Dendritic cell treated with granulocyte-macrophage colony-stimulating factor and Interleukin-4, amounts not matched to agents 40 ng/mL and 50 ng/mL, for 4 days (primary cell): ENCODE results near the gene GRM7.

Experiments
- H3K27ac Mint-ChIP-seq: one replicate; pipeline ENCODE4 v1.8.0; 2022; ENCODE audit warnings: mild to moderate bottlenecking, mixed read lengths
- H3K27me3 Mint-ChIP-seq: one replicate; pipeline ENCODE4 v1.8.0; 2022; ENCODE audit warnings: mild to moderate bottlenecking, mixed read lengths
- H3K36me3 Mint-ChIP-seq: one replicate; pipeline ENCODE4 v1.8.0; 2022; ENCODE audit warnings: low read depth, mixed read lengths
- H3K4me1 Mint-ChIP-seq: one replicate; pipeline ENCODE4 v1.8.0; 2022; ENCODE audit warnings: low read depth, mixed read lengths
- H3K4me3 Mint-ChIP-seq: one replicate; pipeline ENCODE4 v1.8.0; 2022; ENCODE audit warnings: mild to moderate bottlenecking, moderate library complexity, mixed read lengths
- H3K9me3 Mint-ChIP-seq: one replicate; pipeline ENCODE4 v1.8.0; 2022; ENCODE audit warnings: mixed read lengths
- intact Hi-C: fragments of 100-400 bp; cut with micrococcal nuclease; formaldehyde crosslinking; loops from one replicate; pipeline ENCODE4 v1.15.0; 2022

GRM7 gene

GRCh38 chr3:6860954-6861624 lies at the start of gene GRM7:
Gene GRM7, plus strand, starts transcription at chr3:6861115.
- no peak within 1 kb of the TSS for H3K27ac Mint-ChIP-seq
- intact Hi-C loops: no loop called here
- peaks cover under 1% of the 10 kb centered on the region for H3K9me3 Mint-ChIP-seq
- no peak within 1 kb of the TSS for H3K4me3 Mint-ChIP-seq
- no peaks in the 10 kb centered on the region for H3K4me1 Mint-ChIP-seq
- no peaks in the 10 kb centered on the region for H3K36me3 Mint-ChIP-seq
- H3K27me3 Mint-ChIP-seq: peaks cover 41% of the 10 kb centered on the region

- intact Hi-C loops: no loop called here
- H3K36me3 Mint-ChIP-seq: no peaks in the 10 kb centered on the region
- H3K4me3 Mint-ChIP-seq: no peak overlapping the region
- H3K9me3 Mint-ChIP-seq: peaks cover 9% of the 10 kb centered on the region
- no peaks in the 10 kb centered on the region for H3K27me3 Mint-ChIP-seq
- no peaks in the 10 kb centered on the region for H3K4me1 Mint-ChIP-seq
- no peak overlapping the region for H3K27ac Mint-ChIP-seq
Measured at GRCh38 chr3:6821411-6821810, 39.5 kb upstream of the GRM7 start.

DNA sequence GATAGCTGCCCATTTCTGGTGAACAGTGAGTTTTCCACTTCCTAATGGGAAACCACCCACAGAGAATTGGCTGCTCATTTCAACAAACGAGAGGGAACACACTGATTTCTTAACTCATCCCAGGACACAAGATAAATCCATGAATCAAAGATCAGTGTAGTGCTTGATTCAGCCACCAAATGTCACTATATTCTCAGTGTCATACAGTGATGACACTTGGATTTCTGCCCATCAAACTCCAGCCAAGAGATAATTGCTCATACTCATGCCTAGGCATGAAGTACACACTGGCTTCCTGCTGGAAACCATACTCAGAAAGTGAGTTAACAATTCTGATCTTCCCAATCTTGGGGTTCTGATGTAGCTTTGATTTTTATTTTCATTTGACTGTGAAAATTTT lies 35.4 kb upstream of the GRM7 start:
- intact Hi-C loops: no loop called here
- H3K27ac Mint-ChIP-seq: no peak overlapping the region
- peaks cover 6% of the 10 kb centered on the region for H3K9me3 Mint-ChIP-seq
- H3K27me3 Mint-ChIP-seq: no peaks in the 10 kb centered on the region
- H3K36me3 Mint-ChIP-seq: no peaks in the 10 kb centered on the region
- H3K4me3 Mint-ChIP-seq: no peak overlapping the region
- H3K4me1 Mint-ChIP-seq: no peaks in the 10 kb centered on the region

DNA sequence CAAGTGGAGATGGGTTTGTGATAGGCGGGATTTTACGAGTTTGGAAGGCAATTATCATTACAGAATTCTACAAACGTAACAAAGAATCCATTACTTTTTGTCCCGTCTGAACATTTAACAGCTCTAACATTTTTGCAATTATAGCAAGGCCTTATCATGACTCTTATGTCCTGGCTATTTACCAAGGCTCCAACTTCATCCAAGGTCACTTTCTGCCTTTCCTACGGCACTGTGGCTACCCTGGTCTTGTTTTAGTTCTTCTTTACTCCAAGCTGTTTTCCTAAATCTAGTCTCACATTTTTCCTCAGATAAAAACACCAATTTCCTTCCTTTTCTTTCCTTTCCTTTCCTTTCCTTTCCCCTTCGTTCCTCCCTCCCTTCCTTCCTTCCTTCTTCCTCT lies 33.5 kb upstream of the GRM7 start:
- no peaks in the 10 kb centered on the region for H3K36me3 Mint-ChIP-seq
- no peaks in the 10 kb centered on the region for H3K4me1 Mint-ChIP-seq
- H3K27me3 Mint-ChIP-seq: no peaks in the 10 kb centered on the region
- H3K4me3 Mint-ChIP-seq: no peak overlapping the region
- no peak overlapping the region for H3K27ac Mint-ChIP-seq
- intact Hi-C loops: no loop called here
- peaks cover 19% of the 10 kb centered on the region for H3K9me3 Mint-ChIP-seq

DNA sequence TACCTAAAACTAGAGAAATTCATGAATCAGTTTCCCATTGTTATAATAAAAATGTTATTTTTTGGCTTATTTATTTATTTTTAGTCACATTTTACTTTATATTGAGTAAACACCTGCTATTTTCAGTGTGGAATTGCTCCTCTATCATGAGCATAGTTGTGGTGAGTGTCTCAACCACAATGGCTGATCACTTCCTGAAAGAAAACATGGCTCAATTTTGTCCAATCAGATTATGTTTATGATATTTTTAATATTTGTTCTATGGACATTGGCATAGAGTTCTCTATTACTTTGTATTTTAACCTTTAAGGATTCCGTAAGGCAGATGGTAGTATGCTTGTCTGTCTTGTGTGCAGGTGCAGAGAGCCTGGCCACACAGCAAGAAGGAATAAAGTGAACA lies 16.2 kb upstream of the GRM7 start:
- Mint-ChIP-seq H3K4me1 (no peaks in the 10 kb centered on the region), H3K36me3 (no peaks in the 10 kb centered on the region), H3K27me3 (no peaks in the 10 kb centered on the region), H3K27ac (no peak overlapping the region), H3K9me3 (peaks cover 31% of the 10 kb centered on the region), H3K4me3 (no peak overlapping the region)
- intact Hi-C loops: no loop called here

DNA sequence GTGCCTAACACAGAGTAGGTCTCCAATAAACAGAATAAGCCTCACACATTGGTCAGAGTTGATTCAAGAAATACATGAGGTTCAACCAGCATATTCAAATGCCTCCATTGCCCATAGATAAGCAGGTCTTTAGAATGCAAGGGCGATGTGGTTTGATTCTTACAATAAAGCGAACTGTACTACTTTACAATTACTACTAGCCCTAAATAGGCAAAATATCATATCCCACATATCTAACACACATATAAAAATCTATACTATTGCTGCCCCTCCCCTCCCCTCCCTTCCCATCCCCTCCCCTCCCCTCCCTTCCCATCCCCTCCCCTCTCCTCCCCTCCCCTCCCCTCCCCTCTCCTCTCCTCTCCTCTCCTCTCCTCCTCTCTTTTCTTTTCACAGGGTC lies 6.7 kb upstream of the GRM7 start:
- Mint-ChIP-seq H3K36me3 (no peaks in the 10 kb centered on the region), H3K9me3 (peaks cover 22% of the 10 kb centered on the region), H3K27ac (no peak overlapping the region), H3K4me3 (no peak overlapping the region), H3K27me3 (no peaks in the 10 kb centered on the region), H3K4me1 (no peaks in the 10 kb centered on the region)
- intact Hi-C loops: no loop called here

DNA sequence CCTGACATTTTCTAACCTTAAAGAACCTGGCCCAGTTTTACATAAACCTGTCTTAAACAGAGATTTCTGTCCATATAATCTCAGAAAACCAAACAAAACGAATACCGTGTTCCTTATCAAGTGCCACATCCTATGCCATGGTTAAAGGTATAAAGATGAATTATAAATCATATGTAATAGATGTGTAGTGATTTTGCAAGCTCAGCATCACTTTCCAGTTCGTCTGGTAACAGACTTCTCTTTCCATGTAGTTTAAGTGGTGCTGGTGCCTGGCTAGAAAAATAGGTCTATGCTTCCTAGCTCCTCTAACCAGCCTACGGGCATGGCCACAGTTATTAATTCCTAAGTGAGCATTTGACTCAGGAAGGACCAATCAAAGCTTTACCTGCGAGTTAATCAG lies 3.4 kb upstream of the GRM7 start:
- peaks cover 11% of the 10 kb centered on the region for H3K9me3 Mint-ChIP-seq
- H3K27me3 Mint-ChIP-seq: peaks cover 26% of the 10 kb centered on the region
- no peak overlapping the region for H3K27ac Mint-ChIP-seq
- H3K4me3 Mint-ChIP-seq: no peak overlapping the region
- no peaks in the 10 kb centered on the region for H3K4me1 Mint-ChIP-seq
- H3K36me3 Mint-ChIP-seq: no peaks in the 10 kb centered on the region
- intact Hi-C loops: no loop called here

- peaks cover 41% of the 10 kb centered on the region for H3K27me3 Mint-ChIP-seq
Measured at GRCh38 chr3:6860149-6860953, 564 bp upstream of the GRM7 start.

GRCh38 chr3:6861625-6862000 lies 698 bp downstream of the GRM7 start:
- intact Hi-C loops: no loop called here
- peaks cover 41% of the 10 kb centered on the region for H3K27me3 Mint-ChIP-seq
- H3K4me3 Mint-ChIP-seq: no peak overlapping the region
- H3K27ac Mint-ChIP-seq: no peak overlapping the region
- H3K9me3 Mint-ChIP-seq: no peaks in the 10 kb centered on the region
- no peaks in the 10 kb centered on the region for H3K4me1 Mint-ChIP-seq
- H3K36me3 Mint-ChIP-seq: no peaks in the 10 kb centered on the region

More at GRCh38 chr3:6860149-6860953, 564 bp upstream of the GRM7 start:
- Mint-ChIP-seq H3K27ac (no peak overlapping the region), H3K4me1 (no peaks in the 10 kb centered on the region), H3K4me3 (no peak overlapping the region), H3K9me3 (peaks cover 8% of the 10 kb centered on the region), H3K36me3 (no peaks in the 10 kb centered on the region)
- intact Hi-C loops: no loop called here

DNA sequence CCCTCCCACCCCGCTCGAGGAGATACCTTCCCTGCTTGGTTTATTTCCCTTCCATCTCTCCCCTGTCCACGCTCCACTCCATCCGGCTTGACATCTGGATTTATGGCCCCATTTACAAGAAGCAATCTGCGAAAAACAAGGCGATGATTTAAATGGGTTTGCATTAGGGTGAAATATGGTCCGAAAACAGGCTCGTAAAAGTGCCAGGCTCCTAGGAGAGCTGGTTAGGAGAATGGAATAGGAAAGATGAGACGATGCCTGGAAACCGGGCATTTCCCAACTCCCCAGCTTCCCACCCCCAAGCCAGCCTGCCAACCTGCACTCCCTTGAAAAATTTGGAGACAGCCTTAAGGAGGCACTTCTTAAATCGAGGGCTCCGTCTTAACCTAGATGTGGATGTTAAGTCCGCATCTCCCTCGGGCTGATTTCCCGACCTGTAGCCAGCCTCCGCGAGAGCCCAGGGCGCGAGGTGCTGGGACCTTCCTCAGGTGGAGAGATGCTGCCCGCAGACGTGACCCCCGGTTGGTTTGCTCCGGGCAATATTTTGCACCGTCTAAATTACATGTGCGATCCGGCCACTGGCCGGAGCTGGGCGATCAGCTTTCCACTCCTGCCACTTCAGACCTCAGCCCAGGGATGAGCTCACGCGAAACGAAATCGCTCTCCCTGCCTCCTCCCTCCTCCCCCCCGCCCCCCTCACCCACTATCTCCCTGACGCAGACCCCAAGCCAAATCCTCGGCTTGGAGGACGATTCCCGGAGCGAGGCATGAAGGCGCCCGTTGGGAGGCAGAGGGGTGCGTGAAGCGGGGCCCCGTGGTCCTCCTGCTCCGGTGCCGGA lies 1.3 kb downstream of the GRM7 start:
- H3K4me1 Mint-ChIP-seq: no peaks in the 10 kb centered on the region
- no peaks in the 10 kb centered on the region for H3K9me3 Mint-ChIP-seq
- intact Hi-C loops: no loop called here
- H3K27me3 Mint-ChIP-seq: peaks cover 41% of the 10 kb centered on the region
- no peaks in the 10 kb centered on the region for H3K36me3 Mint-ChIP-seq
- no peak overlapping the region for H3K4me3 Mint-ChIP-seq
- no peak overlapping the region for H3K27ac Mint-ChIP-seq

DNA sequence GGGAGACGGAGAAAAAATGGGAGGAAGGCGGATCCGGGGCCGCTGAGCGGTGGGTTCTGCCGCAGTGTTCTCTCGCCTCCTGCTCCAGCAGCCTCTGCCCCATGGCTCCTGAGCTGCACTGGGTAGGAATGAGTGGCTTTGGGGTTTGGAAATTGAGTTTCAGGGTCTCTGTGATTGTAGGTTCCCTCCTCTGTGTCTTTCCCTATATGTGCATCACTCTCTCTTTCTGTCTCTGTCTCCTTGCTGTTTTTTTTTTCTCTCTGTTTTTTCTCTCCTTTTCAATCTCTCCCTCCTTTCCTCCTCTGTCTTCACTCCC lies 1.9 kb downstream of the GRM7 start:
- intact Hi-C loops: no loop called here
- H3K4me1 Mint-ChIP-seq: no peaks in the 10 kb centered on the region
- H3K36me3 Mint-ChIP-seq: no peaks in the 10 kb centered on the region
- no peak overlapping the region for H3K27ac Mint-ChIP-seq
- H3K27me3 Mint-ChIP-seq: peaks cover 41% of the 10 kb centered on the region
- no peaks in the 10 kb centered on the region for H3K9me3 Mint-ChIP-seq
- no peak overlapping the region for H3K4me3 Mint-ChIP-seq

GRCh38 chr3:6867269-6867668 lies 6.4 kb downstream of the GRM7 start:
- H3K4me1 Mint-ChIP-seq: no peaks in the 10 kb centered on the region
- H3K9me3 Mint-ChIP-seq: peaks cover 8% of the 10 kb centered on the region
- H3K4me3 Mint-ChIP-seq: no peak overlapping the region
- no peak overlapping the region for H3K27ac Mint-ChIP-seq
- intact Hi-C loops: no loop called here
- H3K36me3 Mint-ChIP-seq: no peaks in the 10 kb centered on the region
- peaks cover 18% of the 10 kb centered on the region for H3K27me3 Mint-ChIP-seq

- H3K27me3 Mint-ChIP-seq: no peaks in the 10 kb centered on the region
- H3K4me1 Mint-ChIP-seq: no peaks in the 10 kb centered on the region
- H3K27ac Mint-ChIP-seq: no peak overlapping the region
- intact Hi-C loops: no loop called here
- H3K9me3 Mint-ChIP-seq: no peaks in the 10 kb centered on the region
- H3K36me3 Mint-ChIP-seq: no peaks in the 10 kb centered on the region
- no peak overlapping the region for H3K4me3 Mint-ChIP-seq
Measured at GRCh38 chr3:6878731-6879130, 17.8 kb downstream of the GRM7 start.

- H3K4me1 Mint-ChIP-seq: no peaks in the 10 kb centered on the region
- no peaks in the 10 kb centered on the region for H3K36me3 Mint-ChIP-seq
- H3K9me3 Mint-ChIP-seq: peaks cover 26% of the 10 kb centered on the region
- H3K27ac Mint-ChIP-seq: no peak overlapping the region
- no peak overlapping the region for H3K4me3 Mint-ChIP-seq
- no peaks in the 10 kb centered on the region for H3K27me3 Mint-ChIP-seq
- intact Hi-C loops: no loop called here
Measured at GRCh38 chr3:6912240-6912639, 51.3 kb downstream of the GRM7 start.
